ENCODE data around the gene TFCP2. TPM values are rescaled to one million over a fixed set of nuclear protein-coding genes. Genes with fewer than 3 reads are reported as not detected.

Gene TFCP2
- total RNA-seq, 1 donor from 2014 or later, result 22.4 TPM

GRCh38 chr12:51156245-51156765 is 16.6 kb downstream of the TFCP2 start:
- H3K36me3 Mint-ChIP-seq (ENCODE audit: low read depth, unreplicated experiment), result no peaks in the 10 kb centered on the region
- no peaks in the 10 kb centered on the region for H3K9me3 Mint-ChIP-seq (ENCODE audit: unreplicated experiment)
- Histone ChIP-seq H3K4me3 (ENCODE audit: insufficient read depth, low read depth, low read length) (no peak overlapping the region), H3K36me3 (ENCODE audit: insufficient read depth, low read length) (no peaks in the 10 kb centered on the region), H3K9ac (ENCODE audit: low read length) (no peak overlapping the region), H4K20me1 (ENCODE audit: insufficient read depth, low read length) (peaks cover 38% of the 10 kb centered on the region), H3K79me2 (ENCODE audit: insufficient read depth, low read length) (peaks cover 65% of the 10 kb centered on the region), H3K4me1 (ENCODE audit: insufficient read depth, low read length) (no peaks in the 10 kb centered on the region), H2AFZ (ENCODE audit: low read depth, low read length) (no peak overlapping the region), H3K27me3 (ENCODE audit: insufficient read depth, low read length) (no peaks in the 10 kb centered on the region), H3K4me2 (ENCODE audit: low read length) (no peak overlapping the region), H3K27ac (ENCODE audit: low read depth, low read length) (no peak overlapping the region), H3K9me3 (ENCODE audit: insufficient read depth, low read depth, low read length) (no peaks in the 10 kb centered on the region)
- H3K4me1 Mint-ChIP-seq (ENCODE audit: low read depth, unreplicated experiment), result peaks cover 7% of the 10 kb centered on the region
- H3K4me3 Mint-ChIP-seq (ENCODE audit: unreplicated experiment), result no peak overlapping the region
- H3K27ac Mint-ChIP-seq (ENCODE audit: unreplicated experiment), result no peak overlapping the region
- TF ChIP-seq EZH2 (IDR thresholded peaks at IDR 0.05; ENCODE audit: insufficient read depth, low read length), result no peak
- TF ChIP-seq, protein P1, sequence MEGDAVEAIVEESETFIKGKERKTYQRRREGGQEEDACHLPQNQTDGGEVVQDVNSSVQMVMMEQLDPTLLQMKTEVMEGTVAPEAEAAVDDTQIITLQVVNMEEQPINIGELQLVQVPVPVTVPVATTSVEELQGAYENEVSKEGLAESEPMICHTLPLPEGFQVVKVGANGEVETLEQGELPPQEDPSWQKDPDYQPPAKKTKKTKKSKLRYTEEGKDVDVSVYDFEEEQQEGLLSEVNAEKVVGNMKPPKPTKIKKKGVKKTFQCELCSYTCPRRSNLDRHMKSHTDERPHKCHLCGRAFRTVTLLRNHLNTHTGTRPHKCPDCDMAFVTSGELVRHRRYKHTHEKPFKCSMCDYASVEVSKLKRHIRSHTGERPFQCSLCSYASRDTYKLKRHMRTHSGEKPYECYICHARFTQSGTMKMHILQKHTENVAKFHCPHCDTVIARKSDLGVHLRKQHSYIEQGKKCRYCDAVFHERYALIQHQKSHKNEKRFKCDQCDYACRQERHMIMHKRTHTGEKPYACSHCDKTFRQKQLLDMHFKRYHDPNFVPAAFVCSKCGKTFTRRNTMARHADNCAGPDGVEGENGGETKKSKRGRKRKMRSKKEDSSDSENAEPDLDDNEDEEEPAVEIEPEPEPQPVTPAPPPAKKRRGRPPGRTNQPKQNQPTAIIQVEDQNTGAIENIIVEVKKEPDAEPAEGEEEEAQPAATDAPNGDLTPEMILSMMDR (IDR thresholded peaks at IDR 0.05; ENCODE audit: insufficient read depth, low read depth, low read length), result no peak
- no peak for DNase-seq (ENCODE audit: low read depth)
- no peak for FAIRE-seq
- H3K27me3 Mint-ChIP-seq (ENCODE audit: low read depth, unreplicated experiment), result no peaks in the 10 kb centered on the region

- Histone ChIP-seq H2AFZ (ENCODE audit: low read depth, low read length) (no peak overlapping the region), H3K4me2 (ENCODE audit: low read length) (no peak overlapping the region), H3K4me3 (ENCODE audit: insufficient read depth, low read depth, low read length) (no peak overlapping the region), H3K4me1 (ENCODE audit: insufficient read depth, low read length) (no peaks in the 10 kb centered on the region), H3K27me3 (ENCODE audit: insufficient read depth, low read length) (no peaks in the 10 kb centered on the region), H3K9me3 (ENCODE audit: insufficient read depth, low read depth, low read length) (no peaks in the 10 kb centered on the region), H4K20me1 (ENCODE audit: insufficient read depth, low read length) (peaks cover 35% of the 10 kb centered on the region), H3K79me2 (ENCODE audit: insufficient read depth, low read length) (peaks cover 63% of the 10 kb centered on the region), H3K9ac (ENCODE audit: low read length) (no peak overlapping the region), H3K36me3 (ENCODE audit: insufficient read depth, low read length) (no peaks in the 10 kb centered on the region), H3K27ac (ENCODE audit: low read depth, low read length) (no peak overlapping the region)
- Mint-ChIP-seq H3K4me1 (ENCODE audit: low read depth, unreplicated experiment) (peaks cover 5% of the 10 kb centered on the region), H3K27ac (ENCODE audit: unreplicated experiment) (no peak overlapping the region), H3K9me3 (ENCODE audit: unreplicated experiment) (no peaks in the 10 kb centered on the region), H3K27me3 (ENCODE audit: low read depth, unreplicated experiment) (no peaks in the 10 kb centered on the region), H3K36me3 (ENCODE audit: low read depth, unreplicated experiment) (no peaks in the 10 kb centered on the region), H3K4me3 (ENCODE audit: unreplicated experiment) (no peak overlapping the region)
- TF ChIP-seq, protein P1 (IDR thresholded peaks at IDR 0.05; ENCODE audit: insufficient read depth, low read depth, low read length), result no peak
- TF ChIP-seq EZH2 (IDR thresholded peaks at IDR 0.05; ENCODE audit: insufficient read depth, low read length), result no peak
- FAIRE-seq, result no peak
- no peak for DNase-seq (ENCODE audit: low read depth)
These were observed 20.0 kb downstream of the TFCP2 start for GRCh38 chr12:51152953-51153352.

DNA sequence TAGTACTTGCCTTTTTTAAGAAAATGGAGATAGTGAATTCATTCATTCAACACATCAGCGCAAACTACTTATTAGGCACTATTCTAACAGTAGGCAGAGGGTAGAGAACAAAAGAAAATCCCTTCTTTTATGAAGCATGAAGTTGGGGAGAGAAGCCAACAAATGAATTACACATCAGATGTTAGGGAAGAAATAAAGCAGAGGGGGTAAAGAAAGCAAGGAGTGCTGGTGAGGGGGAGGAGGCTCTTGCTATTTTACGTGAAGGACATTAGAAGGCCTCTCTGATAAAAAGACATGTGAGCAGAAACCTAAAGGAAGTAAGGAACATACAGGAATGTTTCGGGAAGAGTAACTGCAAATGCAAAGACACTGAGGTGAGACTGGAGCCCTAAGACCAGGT is 22.2 kb downstream of the TFCP2 start:
- H3K36me3 Mint-ChIP-seq (ENCODE audit: low read depth, unreplicated experiment), result no peaks in the 10 kb centered on the region
- Histone ChIP-seq H3K36me3 (ENCODE audit: insufficient read depth, low read length) (no peaks in the 10 kb centered on the region), H3K4me2 (ENCODE audit: low read length) (no peak overlapping the region), H3K79me2 (ENCODE audit: insufficient read depth, low read length) (peaks cover 62% of the 10 kb centered on the region), H3K9me3 (ENCODE audit: insufficient read depth, low read depth, low read length) (no peaks in the 10 kb centered on the region), H3K4me1 (ENCODE audit: insufficient read depth, low read length) (no peaks in the 10 kb centered on the region), H3K9ac (ENCODE audit: low read length) (no peak overlapping the region), H4K20me1 (ENCODE audit: insufficient read depth, low read length) (peaks cover 36% of the 10 kb centered on the region), H3K27ac (ENCODE audit: low read depth, low read length) (no peak overlapping the region), H2AFZ (ENCODE audit: low read depth, low read length) (no peak overlapping the region), H3K27me3 (ENCODE audit: insufficient read depth, low read length) (no peaks in the 10 kb centered on the region), H3K4me3 (ENCODE audit: insufficient read depth, low read depth, low read length) (no peak overlapping the region)
- TF ChIP-seq, protein P1 (IDR thresholded peaks at IDR 0.05; ENCODE audit: insufficient read depth, low read depth, low read length), result no peak
- no peak for TF ChIP-seq EZH2 (IDR thresholded peaks at IDR 0.05; ENCODE audit: insufficient read depth, low read length)
- no peaks in the 10 kb centered on the region for H3K9me3 Mint-ChIP-seq (ENCODE audit: unreplicated experiment)
- no peaks in the 10 kb centered on the region for H3K27me3 Mint-ChIP-seq (ENCODE audit: low read depth, unreplicated experiment)
- no peaks in the 10 kb centered on the region for H3K4me1 Mint-ChIP-seq (ENCODE audit: low read depth, unreplicated experiment)
- no peak overlapping the region for H3K27ac Mint-ChIP-seq (ENCODE audit: unreplicated experiment)
- FAIRE-seq (no peak), DNase-seq (ENCODE audit: low read depth) (no peak)
- H3K4me3 Mint-ChIP-seq (ENCODE audit: unreplicated experiment), result no peak overlapping the region

Measured in astrocyte (in vitro differentiated cells and primary cell).